Measurements from ENCODE around the gene DGCR8.

The DGCR8 gene

GRCh38 chr22:20145206-20145831 lies 65.3 kb downstream of the DGCR8 start:
- Histone ChIP-seq H3K79me2 (ENCODE audit: insufficient read depth, low read length) (no peaks in the 10 kb centered on the region), H3K27me3 (ENCODE audit: low read length) (no peaks in the 10 kb centered on the region), H3K9ac (ENCODE audit: low read length) (no peak overlapping the region), H3K4me3 (ENCODE audit: insufficient read depth, low read length, poor library complexity, severe bottlenecking) (no peak overlapping the region), H3K4me2 (ENCODE audit: low read depth, low read length, poor library complexity, severe bottlenecking) (no peak overlapping the region), H3K9me3 (ENCODE audit: insufficient read depth, low read length) (no peaks in the 10 kb centered on the region), H3F3A (ENCODE audit: insufficient read depth) (no peaks in the 10 kb centered on the region), H3K9me2 (replicated peaks; ENCODE audit: insufficient read depth, low read length) (no peaks in the 10 kb centered on the region), H3K36me3 (ENCODE audit: low read length) (no peaks in the 10 kb centered on the region), H4K20me1 (ENCODE audit: low read depth, low read length) (no peaks in the 10 kb centered on the region), H2AFZ (ENCODE audit: low read depth, low read length, severe bottlenecking) (no peak overlapping the region), H3K27ac (ENCODE audit: low read depth, low read length) (no peak overlapping the region)
- no peak for TF ChIP-seq CTCF (IDR thresholded peaks at IDR 0.05; ENCODE audit: insufficient read depth, low read length, poor library complexity, severe bottlenecking)
- no peak for TF ChIP-seq EZH2phosphoT487 (conservative IDR thresholded peaks at IDR 0.05; ENCODE audit: low read length)

GRCh38 chr22:20145832-20146223 lies 65.8 kb downstream of the DGCR8 start:
- no peak overlapping the region for H2AFZ ChIP-seq (ENCODE audit: low read depth, low read length, severe bottlenecking)
- H3K27ac ChIP-seq (ENCODE audit: low read depth, low read length): no peak overlapping the region
- no peaks in the 10 kb centered on the region for H4K20me1 ChIP-seq (ENCODE audit: low read depth, low read length)
- no peak overlapping the region for H3K4me3 ChIP-seq (ENCODE audit: insufficient read depth, low read length, poor library complexity, severe bottlenecking)
- no peaks in the 10 kb centered on the region for H3K9me3 ChIP-seq (ENCODE audit: insufficient read depth, low read length)
- H3K9me2 ChIP-seq (replicated peaks; ENCODE audit: insufficient read depth, low read length): no peaks in the 10 kb centered on the region
- H3K27me3 ChIP-seq (ENCODE audit: low read length): no peaks in the 10 kb centered on the region
- no peaks in the 10 kb centered on the region for H3K79me2 ChIP-seq (ENCODE audit: insufficient read depth, low read length)
- TF ChIP-seq EZH2phosphoT487 (conservative IDR thresholded peaks at IDR 0.05; ENCODE audit: low read length) (no peak), CTCF (IDR thresholded peaks at IDR 0.05; ENCODE audit: insufficient read depth, low read length, poor library complexity, severe bottlenecking) (no peak)
- no peaks in the 10 kb centered on the region for H3K36me3 ChIP-seq (ENCODE audit: low read length)
- H3F3A ChIP-seq (ENCODE audit: insufficient read depth): no peaks in the 10 kb centered on the region
- no peak overlapping the region for H3K4me2 ChIP-seq (ENCODE audit: low read depth, low read length, poor library complexity, severe bottlenecking)
- H3K9ac ChIP-seq (ENCODE audit: low read length): no peak overlapping the region

DNA sequence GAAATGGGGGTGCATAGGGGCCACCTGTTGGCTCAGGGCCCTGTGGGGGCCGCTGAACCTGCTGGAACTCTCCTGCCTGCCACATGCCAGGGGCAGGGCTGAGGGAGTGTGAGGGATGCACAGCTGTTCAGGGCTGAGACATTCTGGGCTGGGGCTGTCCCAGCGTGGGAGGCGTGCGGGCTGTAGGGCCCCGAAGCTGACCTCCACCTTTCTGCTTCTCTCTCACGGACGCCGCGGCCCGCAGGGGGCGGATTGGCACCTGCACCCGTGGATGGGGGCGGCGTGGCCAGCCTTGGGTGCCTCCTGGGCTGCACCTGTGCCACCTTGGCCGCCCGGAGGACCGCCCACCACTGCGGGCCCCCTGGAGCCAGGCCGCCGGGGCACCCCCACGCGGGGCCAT lies 66.7 kb downstream of the DGCR8 start:
- Histone ChIP-seq H3K9me3 (ENCODE audit: insufficient read depth, low read length) (no peaks in the 10 kb centered on the region), H3K4me2 (ENCODE audit: low read depth, low read length, poor library complexity, severe bottlenecking) (no peak overlapping the region), H3K4me3 (ENCODE audit: insufficient read depth, low read length, poor library complexity, severe bottlenecking) (no peak overlapping the region), H2AFZ (ENCODE audit: low read depth, low read length, severe bottlenecking) (no peak overlapping the region), H3K9ac (ENCODE audit: low read length) (no peak overlapping the region), H3K79me2 (ENCODE audit: insufficient read depth, low read length) (no peaks in the 10 kb centered on the region), H4K20me1 (ENCODE audit: low read depth, low read length) (no peaks in the 10 kb centered on the region), H3K36me3 (ENCODE audit: low read length) (no peaks in the 10 kb centered on the region), H3K27me3 (ENCODE audit: low read length) (no peaks in the 10 kb centered on the region), H3K9me2 (replicated peaks; ENCODE audit: insufficient read depth, low read length) (no peaks in the 10 kb centered on the region), H3F3A (ENCODE audit: insufficient read depth) (no peaks in the 10 kb centered on the region), H3K27ac (ENCODE audit: low read depth, low read length) (no peak overlapping the region)
- TF ChIP-seq EZH2phosphoT487 (conservative IDR thresholded peaks at IDR 0.05; ENCODE audit: low read length): no peak
- TF ChIP-seq CTCF (IDR thresholded peaks at IDR 0.05; ENCODE audit: insufficient read depth, low read length, poor library complexity, severe bottlenecking): no peak

All from SU-DHL-6 (cell line).